Neuron (in vitro differentiated cells): ENCODE measurements around the gene HYCC2.
"Not testable (repeated sequence)": the region's sequence is repeated elsewhere in the genome, so short reads cannot be mapped to it uniquely, and the experiment has no call there.

Source experiments
- H2AFZ ChIP-seq: one replicate; pipeline ENCODE4 v1.6.1; 2013; ENCODE audit warnings: low read depth, mild to moderate bottlenecking, inconsistent platforms, low read length, moderate library complexity
- H3K27me3 ChIP-seq: one replicate; pipeline ENCODE4 v1.6.1; 2013; ENCODE audit warnings: low read length; ENCODE audit not compliant: insufficient read depth
- H3K36me3 ChIP-seq: one replicate; pipeline ENCODE4 v1.6.1; 2013; ENCODE audit warnings: low read length; ENCODE audit not compliant: insufficient read depth
- H3K4me1 ChIP-seq: one replicate; pipeline ENCODE4 v1.6.1; 2013; ENCODE audit warnings: low read length; ENCODE audit not compliant: insufficient read depth
- H3K4me3 ChIP-seq: 2 replicates; pipeline ENCODE4 v1.5.1; 2013; ENCODE audit warnings: mild to moderate bottlenecking, low read length, moderate library complexity
- H3K9me3 ChIP-seq: one replicate; pipeline ENCODE4 v1.6.1; 2013; ENCODE audit warnings: low read length

HYCC2 gene

DNA sequence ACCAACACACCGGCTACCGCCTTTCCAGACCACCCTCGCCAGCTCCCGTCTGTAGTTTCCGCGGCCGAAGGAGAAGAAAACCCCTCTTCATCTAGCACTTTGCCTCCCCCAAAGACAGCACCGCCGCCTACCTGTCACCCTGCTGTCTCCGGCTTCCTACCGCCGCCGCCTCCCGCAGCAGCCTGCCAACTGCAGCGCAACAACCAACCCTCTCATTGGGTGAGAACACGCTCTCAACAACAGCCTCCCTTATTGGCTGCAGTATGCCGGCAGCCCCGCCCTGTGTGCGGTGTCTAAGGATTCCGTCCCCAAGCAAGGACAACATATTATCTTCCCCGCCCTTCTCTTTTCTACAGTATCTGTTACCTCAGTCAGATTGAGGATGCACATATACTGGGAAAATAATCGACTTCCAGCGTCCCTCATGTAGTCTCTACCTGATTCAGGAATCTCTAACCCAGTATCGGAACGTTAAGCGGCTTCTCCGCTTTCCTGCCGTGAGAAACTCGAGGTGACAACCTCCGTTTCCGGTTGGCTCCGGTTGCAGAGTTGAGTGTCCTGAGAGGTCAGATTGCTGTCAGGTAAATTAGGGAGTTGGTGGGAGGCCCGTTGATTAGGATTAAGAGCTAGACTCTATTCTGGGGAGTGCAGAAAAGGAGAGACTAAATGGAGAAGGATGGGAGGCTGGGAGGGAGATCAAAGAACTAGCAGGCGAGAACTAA, at the start of gene HYCC2, which contains the start of gene NDUFB3:
TSS of gene HYCC2 (minus strand) at position 193 of the 722 bp plus-strand sequence. CDS start 47,662 bp downstream, outside the sequence.
TSS of gene NDUFB3 (plus strand) at position 523 of the 722 bp plus-strand sequence. CDS start 6,882 bp downstream, outside the sequence.
- Histone ChIP-seq H3K4me1 (peaks cover 20% of the 10 kb centered on the region), H3K9me3 (no peaks in the 10 kb centered on the region), H3K4me3 (peak within 1 kb of the TSS; percentile 82), H2AFZ (peak within 1 kb of the TSS; percentile 66), H3K27me3 (no peaks in the 10 kb centered on the region), H3K36me3 (no peaks in the 10 kb centered on the region)

DNA sequence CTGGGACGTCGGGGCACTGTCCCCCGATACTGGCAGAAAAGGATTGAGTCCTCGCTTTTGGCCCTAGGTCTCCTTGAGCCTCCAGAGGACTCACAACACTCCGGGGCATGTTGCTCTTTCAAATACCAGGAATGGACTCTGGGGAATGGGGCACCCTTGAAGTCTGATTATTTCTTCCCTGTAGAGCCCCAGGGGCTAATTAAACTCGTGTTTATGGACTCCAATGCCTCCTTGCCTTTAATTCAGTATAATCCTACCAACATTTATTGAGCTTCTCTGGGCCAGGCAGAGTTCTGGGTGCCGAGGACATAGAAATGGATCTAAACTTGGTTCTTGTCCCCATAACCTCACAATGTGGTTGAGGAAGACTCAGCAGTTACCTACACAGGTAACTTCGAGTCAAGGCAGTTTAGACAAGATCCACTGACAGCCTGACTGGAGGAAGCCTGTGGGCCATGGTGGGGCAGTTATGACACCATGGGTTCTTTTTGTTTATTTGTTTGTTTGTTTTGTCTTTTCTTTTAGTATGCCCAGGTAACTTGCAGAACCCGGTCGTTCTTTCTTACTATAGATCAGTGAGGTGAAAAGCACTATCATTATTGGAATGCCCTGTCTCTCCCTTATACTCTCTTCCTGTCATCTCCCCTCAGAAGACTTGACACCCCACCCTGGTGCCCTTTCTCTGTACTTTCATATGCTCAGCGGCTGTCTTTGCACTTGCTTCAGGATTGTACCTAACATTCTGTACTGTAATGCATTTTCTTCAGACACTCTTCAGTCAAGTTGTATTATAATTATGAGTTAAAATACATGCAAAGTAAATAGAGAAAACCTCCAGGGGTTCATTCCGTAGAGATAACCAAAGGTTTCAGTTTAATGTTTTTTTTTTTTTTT, 47.7 kb upstream of the HYCC2 start:
- H3K4me3 ChIP-seq, result no peak overlapping the region
- H3K36me3 ChIP-seq, result no peaks in the 10 kb centered on the region
- H2AFZ ChIP-seq, result no peak overlapping the region
- H3K27me3 ChIP-seq, result no peaks in the 10 kb centered on the region
- H3K9me3 ChIP-seq, result no peaks in the 10 kb centered on the region
- peaks cover 7% of the 10 kb centered on the region for H3K4me1 ChIP-seq

DNA sequence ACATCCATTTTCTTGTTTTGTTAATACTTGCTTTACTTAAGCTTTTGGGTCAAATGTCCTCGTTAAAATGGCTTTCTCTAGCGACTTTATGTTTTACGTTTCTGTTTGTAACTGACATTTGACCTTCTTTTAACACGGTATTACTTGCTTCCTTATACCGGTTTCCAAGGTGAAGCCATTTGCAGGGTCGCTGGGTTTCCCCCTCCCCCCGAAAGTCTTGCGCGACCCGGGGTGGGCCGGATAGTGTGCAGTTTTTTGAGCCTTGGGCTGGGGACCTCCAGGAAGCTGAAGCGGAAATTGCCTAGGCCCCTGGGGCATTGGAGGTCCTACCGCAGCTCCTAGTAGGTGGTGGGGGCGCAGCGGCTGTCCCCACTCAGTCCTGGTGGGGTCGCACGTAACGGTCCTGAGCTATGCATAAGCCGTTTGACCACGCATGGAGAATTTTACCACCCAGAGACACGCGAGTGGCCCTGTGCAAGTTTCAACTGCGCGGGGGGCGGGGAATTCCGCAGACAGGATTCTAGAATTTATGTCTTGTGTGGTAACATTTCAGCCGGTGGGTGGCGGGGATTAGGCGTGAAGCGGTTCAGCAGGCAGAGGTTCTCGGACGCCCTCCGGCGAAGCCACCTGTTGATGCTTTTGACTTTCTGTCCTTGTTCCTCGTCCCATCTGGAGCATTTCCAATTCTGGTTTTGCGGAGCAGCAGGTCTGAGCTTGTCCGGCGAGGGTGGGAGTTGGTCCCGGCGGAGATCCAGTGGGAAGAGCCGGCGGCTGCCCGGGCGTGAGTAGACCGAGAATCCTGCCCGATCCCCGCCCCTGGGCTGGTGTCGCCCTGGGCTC, 46.9 kb upstream of the HYCC2 start:
- no peaks in the 10 kb centered on the region for H3K36me3 ChIP-seq
- H2AFZ ChIP-seq, result no peak overlapping the region
- H3K4me3 ChIP-seq, result no peak overlapping the region
- H3K4me1 ChIP-seq, result no peaks in the 10 kb centered on the region
- H3K27me3 ChIP-seq, result no peaks in the 10 kb centered on the region
- no peaks in the 10 kb centered on the region for H3K9me3 ChIP-seq

DNA sequence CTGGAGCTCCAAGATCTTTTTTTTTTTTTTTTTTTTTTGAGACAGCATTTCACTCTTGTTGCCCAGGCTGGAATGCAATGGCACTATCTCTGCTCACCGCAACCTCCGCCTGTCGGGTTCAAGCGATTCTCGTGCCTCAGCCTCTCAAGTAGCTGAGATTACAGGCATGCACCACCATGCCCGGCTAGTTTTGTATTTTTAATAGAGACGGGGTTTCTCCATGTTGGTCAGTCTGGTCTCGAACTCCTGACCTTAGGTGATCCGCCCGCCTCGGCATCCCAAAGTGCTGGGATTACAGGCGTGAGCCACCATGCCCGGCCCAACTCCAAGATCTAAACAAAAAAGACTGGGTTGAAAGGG, 46.2 kb upstream of the HYCC2 start:
- not testable (repeated sequence) for H3K36me3 ChIP-seq, H2AFZ ChIP-seq, H3K4me3 ChIP-seq, H3K27me3 ChIP-seq, H3K9me3 ChIP-seq, H3K4me1 ChIP-seq

DNA sequence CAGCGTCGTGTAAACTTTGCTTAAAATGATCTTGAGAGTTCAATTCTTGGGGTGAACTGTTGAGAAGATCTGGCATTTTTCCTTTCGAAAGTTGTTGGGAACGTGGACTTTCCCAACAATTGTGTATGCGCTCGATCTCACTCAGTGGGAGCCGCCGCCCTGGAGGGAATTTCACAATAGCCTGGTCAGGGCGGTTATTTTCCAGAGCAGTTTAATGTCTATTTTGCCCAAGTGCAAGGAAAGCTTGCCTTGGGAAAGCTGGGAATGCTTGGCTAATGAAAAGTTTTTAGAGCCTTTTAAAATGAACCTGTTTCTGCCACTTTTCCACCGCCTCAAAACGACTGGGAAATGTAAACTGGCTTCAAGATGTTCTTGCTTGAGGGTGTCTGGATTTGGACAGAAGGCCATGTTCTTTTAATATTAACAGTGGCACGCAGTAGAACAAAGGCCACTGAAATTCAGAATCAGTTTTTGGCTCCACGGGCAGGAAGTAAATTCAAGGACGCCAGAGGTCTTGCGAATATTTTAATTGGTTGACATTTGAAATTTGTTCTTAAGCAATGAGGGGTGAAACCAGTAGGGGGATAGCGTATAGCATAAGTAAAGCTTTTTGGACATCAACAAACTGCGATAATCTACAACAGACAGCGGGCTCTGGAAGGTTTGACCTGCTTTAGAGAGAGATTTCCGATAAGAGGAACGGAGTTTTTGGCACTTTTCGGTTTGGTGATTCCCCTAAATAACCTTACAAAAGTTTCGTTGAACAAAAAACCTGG, 45.7 kb upstream of the HYCC2 start:
- no peaks in the 10 kb centered on the region for H3K36me3 ChIP-seq
- peak overlapping the region; percentile 50 for H3K4me3 ChIP-seq
- peak overlapping the region; percentile 44 for H2AFZ ChIP-seq
- no peaks in the 10 kb centered on the region for H3K4me1 ChIP-seq
- no peaks in the 10 kb centered on the region for H3K9me3 ChIP-seq
- H3K27me3 ChIP-seq, result no peaks in the 10 kb centered on the region

DNA sequence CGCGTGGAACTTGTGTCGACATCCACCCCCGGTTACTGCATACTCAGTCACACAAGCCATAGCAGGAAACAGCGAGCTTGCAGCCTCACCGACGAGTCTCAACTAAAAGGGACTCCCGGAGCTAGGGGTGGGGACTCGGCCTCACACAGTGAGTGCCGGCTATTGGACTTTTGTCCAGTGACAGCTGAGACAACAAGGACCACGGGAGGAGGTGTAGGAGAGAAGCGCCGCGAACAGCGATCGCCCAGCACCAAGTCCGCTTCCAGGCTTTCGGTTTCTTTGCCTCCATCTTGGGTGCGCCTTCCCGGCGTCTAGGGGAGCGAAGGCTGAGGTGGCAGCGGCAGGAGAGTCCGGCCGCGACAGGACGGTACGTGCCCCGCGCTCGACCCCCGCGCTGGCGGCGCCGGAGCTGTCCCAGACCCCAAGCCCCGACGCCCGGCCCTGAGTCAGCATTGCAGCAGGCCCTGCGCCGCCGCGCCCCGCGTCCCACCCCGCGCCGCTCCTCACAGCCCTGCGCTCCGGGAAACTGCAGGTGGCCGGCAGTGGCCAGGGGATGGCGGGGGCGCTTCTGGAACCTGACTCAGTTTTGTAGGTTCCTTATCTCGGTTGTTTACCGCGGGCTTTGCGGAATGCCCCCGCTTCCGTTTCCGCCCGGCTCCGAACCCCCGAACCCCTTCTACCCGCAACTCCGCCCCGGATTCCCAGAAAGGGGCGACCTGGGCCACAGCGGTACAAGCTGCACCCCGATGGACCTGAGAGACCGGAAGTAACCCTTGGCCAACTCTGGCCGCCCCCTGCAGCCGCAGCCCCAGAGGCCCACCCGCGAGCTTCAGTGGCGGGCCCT, 44.9 kb upstream of the HYCC2 start, which contains the start of gene CFLAR:
TSS of gene CFLAR (plus strand) at position 50 of the 844 bp plus-strand sequence. CDS start 13,702 bp downstream, outside the sequence.
- Histone ChIP-seq H2AFZ (peak within 1 kb of the TSS; percentile 44), H3K36me3 (no peaks in the 10 kb centered on the region), H3K4me3 (peak within 1 kb of the TSS; percentile 50), H3K9me3 (no peaks in the 10 kb centered on the region), H3K4me1 (no peaks in the 10 kb centered on the region), H3K27me3 (no peaks in the 10 kb centered on the region)

DNA sequence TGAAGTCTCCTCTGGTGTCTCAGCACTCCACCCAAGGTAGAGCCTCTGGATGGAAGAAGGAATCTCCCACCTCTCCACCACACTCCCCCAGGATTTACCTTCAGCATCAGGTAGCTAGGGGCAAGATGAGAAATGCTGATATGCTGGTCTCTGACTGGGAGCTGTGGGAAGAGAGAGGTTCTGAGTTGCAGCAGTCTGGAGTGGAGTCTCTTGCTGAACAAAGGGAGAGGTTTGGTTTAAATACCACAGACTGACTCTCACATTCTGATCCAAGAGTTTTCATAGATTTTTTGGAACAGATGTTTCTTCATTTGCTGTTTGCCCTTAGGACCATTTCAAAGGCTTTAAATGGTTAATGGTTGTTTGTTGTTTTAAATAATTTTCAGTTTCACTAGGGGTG, 43.4 kb upstream of the HYCC2 start:
- no peaks in the 10 kb centered on the region for H3K36me3 ChIP-seq
- H3K4me3 ChIP-seq, result no peak overlapping the region

DNA sequence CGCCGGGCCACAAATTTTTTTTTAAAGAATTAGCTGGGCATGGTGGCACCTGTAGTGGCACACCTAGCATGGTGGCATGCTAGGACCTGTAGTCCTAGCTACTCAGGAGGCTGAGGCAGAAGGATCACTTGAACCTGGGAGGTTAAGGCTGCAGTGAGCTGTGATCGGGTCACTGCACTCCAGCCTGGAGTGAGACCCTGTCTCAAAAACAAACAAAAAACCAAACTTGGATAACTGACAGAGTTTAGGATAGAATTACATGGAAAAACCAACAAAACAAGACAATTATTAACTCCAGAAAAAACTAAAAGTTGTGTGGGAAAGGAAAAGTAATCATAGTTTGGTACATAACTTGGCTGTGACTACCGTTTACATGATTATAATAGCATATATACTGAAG, 42.9 kb upstream of the HYCC2 start:
- no peak overlapping the region for H3K4me3 ChIP-seq
- no peaks in the 10 kb centered on the region for H3K36me3 ChIP-seq
- no peaks in the 10 kb centered on the region for H3K27me3 ChIP-seq
- H3K4me1 ChIP-seq, result no peaks in the 10 kb centered on the region
- no peak overlapping the region for H2AFZ ChIP-seq
- no peaks in the 10 kb centered on the region for H3K9me3 ChIP-seq

More for the DNA sequence above, 43.4 kb upstream of the HYCC2 start:
- no peaks in the 10 kb centered on the region for H3K9me3 ChIP-seq
- H3K27me3 ChIP-seq, result no peaks in the 10 kb centered on the region
- no peak overlapping the region for H2AFZ ChIP-seq
- H3K4me1 ChIP-seq, result no peaks in the 10 kb centered on the region

DNA sequence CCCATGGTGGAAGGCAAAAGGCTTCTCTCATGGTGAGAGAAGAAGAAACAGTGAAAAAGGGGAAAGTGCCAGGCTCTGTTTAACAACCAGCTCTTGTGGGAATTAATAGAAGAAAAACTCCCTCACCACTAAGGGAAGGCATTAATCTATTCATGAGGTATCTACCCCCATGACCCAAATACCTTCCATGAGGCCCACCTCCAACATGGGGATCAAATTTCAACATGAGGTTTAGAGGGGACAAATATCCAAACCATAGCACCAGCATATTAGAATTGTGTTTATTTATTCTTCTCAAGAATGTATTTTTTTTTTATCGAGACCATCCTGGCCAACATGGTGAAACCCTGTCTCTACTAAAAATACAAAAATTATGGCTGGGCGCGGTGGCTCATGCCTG, 39.6 kb upstream of the HYCC2 start:
- Histone ChIP-seq H3K4me3 (no peak overlapping the region), H3K36me3 (no peaks in the 10 kb centered on the region), H3K9me3 (no peaks in the 10 kb centered on the region), H3K4me1 (no peaks in the 10 kb centered on the region), H3K27me3 (no peaks in the 10 kb centered on the region), H2AFZ (no peak overlapping the region)

DNA sequence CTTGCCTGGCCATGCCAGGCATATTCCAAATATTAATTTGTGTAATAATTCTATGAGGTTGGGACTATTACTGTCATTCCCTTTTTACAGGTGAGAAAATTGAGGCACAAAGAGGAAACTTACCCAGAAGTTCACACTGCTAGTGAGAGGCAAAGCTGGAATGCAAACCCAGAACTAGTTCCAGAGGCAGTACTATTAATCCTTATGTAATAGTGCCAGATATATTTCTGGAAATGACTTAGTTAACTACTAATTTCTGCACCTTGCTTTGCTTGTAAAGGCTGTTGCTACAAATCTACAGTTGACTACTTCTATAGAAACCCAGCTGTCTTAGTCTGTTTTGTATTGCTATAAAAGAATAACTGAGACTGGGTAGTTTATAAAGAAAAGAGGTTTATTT, 39.1 kb upstream of the HYCC2 start:
- no peaks in the 10 kb centered on the region for H3K36me3 ChIP-seq
- no peaks in the 10 kb centered on the region for H3K9me3 ChIP-seq
- H3K27me3 ChIP-seq, result no peaks in the 10 kb centered on the region
- no peaks in the 10 kb centered on the region for H3K4me1 ChIP-seq
- no peak overlapping the region for H3K4me3 ChIP-seq
- no peak overlapping the region for H2AFZ ChIP-seq

DNA sequence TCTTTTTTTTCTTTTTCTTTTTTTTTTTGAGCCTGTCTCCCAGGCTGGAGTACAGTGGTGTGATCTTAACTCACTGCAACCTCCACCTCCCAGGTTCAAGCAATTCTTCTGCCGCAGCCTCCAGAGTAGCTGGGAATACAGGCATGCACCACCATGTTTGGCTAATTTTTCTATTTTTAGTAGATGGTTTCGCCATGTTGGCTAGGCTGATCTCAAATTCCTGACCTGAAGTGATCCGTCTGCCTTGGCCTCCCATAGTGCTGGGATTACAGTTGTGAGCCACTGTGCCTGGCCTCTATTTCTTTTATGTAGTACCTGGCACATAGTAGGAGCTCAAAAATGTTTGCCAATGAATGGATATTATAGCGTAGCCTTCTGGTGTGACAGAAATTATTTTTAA, 37.7 kb upstream of the HYCC2 start:
- H2AFZ ChIP-seq, result no peak overlapping the region
- no peak overlapping the region for H3K4me3 ChIP-seq
- H3K27me3 ChIP-seq, result no peaks in the 10 kb centered on the region
- no peaks in the 10 kb centered on the region for H3K9me3 ChIP-seq
- H3K4me1 ChIP-seq, result no peaks in the 10 kb centered on the region
- H3K36me3 ChIP-seq, result no peaks in the 10 kb centered on the region
